HTR-8/SVneo (cell line): Measurements from ENCODE around the gene SMTNL2.
A peak's percentile ranks its signal among the peaks of the same experiment; 100 is the strongest.
"Not testable (repeated sequence)": the region's sequence is repeated elsewhere in the genome, so short reads cannot be mapped to it uniquely, and the experiment has no call there.

Source experiments
- DNase-seq: peaks from one replicate; pipeline ENCODE4 v3.0.0; 2011; ENCODE audit warnings: low spot score, mixed read lengths; ENCODE audit not compliant: insufficient read length
- FAIRE-seq: peaks from 2 replicates; lab custom pipeline; 2011; peaks lifted over from hg19 to GRCh38; lab: Jason Lieb, UNC

Gene SMTNL2

GRCh38 chr17:4559139-4559791 is 25.1 kb upstream of the SMTNL2 start:
- no peak for FAIRE-seq
- DNase-seq, result no peak

DNA sequence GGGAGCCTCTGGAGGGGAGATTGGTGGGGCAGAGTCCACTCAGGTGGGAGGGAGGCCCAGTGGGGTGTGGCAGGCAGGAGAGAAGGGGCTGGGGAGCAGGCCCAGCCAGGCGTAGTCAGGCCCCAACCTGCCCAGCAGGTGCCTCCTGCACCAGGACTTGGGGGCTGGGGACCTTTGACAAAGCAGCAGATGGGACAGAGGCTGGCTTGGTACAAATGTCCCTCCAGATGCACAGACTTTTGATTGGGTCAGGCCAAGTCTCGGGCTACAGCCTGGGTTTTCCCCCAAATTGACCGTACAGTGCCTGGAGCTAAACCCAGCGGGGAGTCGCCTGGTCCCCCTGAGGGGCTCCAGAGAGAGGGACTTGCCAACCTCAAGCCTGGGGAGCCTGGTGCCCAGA is 24.4 kb upstream of the SMTNL2 start:
- FAIRE-seq (no peak), DNase-seq (no peak)

- DNase-seq (no peak), FAIRE-seq (peak; percentile 68)
Observed at GRCh38 chr17:4560421-4560820, 23.9 kb upstream of the SMTNL2 start, which contains the start of gene GGT6. Gene GGT6 (minus strand): TSS chr17:4560577. CDS start chr17:4560521, 56 bp downstream.

- no peak for DNase-seq
Observed at GRCh38 chr17:4560837-4561256, 23.5 kb upstream of the SMTNL2 start.

DNA sequence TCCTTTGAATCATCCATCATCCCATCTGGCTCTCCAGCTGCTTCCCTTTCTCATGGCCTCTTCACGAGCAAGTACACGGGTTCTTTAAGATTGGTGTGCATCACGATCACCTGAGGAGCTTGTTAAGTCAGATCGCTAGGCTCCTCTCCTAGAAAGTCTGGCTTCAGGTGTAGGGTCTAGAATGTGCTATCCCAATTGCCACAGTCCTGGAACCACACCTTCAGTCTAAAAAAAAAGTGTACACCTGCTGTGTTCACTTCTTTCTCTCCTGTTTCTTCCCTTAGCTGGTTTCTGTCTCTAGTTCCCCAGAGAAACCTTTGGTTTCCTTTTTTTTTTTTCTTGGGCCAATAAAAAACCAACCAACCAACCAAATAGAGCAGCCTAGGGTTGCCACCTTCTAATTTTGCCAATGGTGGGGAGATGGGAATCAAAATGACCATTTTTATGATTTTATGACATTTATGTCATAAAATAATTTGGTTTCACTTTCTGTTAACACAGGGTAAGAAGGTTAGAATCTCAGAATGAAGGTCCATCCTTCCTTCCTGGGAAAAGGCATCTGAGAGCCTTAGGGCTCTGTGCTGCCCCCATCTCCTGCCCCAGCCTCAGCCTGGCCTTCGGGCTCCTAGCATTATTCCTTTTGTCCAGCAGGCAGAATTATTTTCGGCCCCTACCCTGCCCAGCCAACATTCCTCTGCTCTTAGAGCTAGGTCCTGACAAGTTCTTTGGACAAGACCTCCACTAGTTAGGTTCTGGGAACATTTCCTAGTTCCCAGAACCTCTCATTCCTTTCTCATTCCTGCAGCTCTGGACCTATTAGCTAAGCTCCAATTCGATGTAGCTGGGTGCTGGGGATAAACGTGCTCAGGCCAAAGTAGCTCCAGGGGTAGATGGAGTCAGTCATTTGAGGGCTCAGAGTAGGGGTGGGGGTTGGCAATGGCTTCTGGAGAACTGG is 22.0 kb upstream of the SMTNL2 start:
- FAIRE-seq (no peak), DNase-seq (no peak)

More at GRCh38 chr17:4560837-4561256, 23.5 kb upstream of the SMTNL2 start:
- FAIRE-seq, result peak; percentile 4

DNA sequence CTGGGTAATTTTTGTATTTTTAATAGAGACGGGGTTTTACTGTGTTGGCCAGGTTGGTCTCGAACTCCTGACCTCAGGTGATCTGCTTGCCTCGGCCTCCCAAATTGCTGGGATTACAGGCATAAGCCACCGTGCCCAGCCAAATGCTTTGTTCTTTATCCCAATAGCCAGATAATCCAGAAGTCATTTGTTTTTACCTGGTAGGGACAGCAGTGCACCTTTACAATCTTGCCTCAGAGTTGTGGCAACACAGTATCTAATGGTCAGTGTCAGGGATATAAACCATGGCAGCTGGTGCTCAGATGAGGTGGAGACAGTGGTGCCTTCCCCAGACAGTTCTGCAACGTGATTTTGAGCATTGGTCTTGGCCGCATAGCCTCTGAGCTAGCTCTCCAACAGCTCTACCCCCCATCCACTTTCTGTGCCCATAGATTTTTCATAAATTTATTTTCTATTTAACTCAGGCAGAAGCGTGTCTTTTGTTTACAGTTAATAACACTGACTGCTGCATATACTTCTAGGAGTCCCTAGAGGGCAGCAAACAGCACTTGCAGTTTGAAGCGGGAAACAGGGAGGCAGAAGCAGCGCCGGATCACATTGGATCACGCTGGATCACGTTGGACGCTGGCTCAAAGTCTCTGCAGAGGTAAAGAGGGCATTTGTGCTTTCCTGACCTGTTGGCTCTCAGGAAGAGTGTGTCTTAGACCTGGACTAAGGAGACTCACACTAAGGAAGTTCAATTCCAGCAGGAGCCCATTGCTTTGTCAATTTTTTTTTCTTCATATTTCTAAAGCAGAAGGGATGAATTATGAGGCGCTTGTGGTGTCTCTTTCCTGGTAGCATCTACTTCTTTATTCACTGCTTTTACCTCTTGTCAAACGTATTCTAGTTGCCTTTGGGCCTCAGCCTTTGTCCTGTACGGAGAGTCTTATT is 18.9 kb upstream of the SMTNL2 start:
- DNase-seq (peak; percentile 84), FAIRE-seq (peak; percentile 86)

- FAIRE-seq (no peak), DNase-seq (peak; percentile 85)
Observed at GRCh38 chr17:4566785-4567184, 17.5 kb upstream of the SMTNL2 start.

- FAIRE-seq (no peak), DNase-seq (no peak)
Observed at GRCh38 chr17:4569591-4569990, 14.7 kb upstream of the SMTNL2 start.

GRCh38 chr17:4572131-4572530 is 12.2 kb upstream of the SMTNL2 start:
- DNase-seq (no peak), FAIRE-seq (no peak)

DNA sequence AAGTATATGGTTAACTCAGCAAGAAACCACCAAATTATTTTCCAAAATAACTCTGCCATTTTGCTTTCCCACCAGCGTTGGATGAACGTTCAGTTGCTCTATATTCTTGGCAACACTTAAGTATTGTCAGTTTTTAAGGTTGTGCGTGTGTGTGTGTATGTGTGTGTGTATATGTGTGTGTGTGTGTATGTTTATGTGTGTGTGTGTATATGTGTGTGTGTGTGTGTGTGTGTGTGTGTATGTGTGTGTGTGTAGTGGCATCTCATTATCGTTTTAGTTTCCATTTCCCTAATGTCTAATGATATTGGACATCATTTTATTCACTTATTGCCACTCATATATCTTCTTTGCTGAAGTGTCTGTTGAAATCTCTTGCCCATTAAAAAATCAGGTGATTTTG is 11.2 kb upstream of the SMTNL2 start:
- no peak for DNase-seq
- FAIRE-seq, result peak; percentile 58

- no peak for FAIRE-seq
Observed at GRCh38 chr17:4573669-4574068, 10.7 kb upstream of the SMTNL2 start.

DNA sequence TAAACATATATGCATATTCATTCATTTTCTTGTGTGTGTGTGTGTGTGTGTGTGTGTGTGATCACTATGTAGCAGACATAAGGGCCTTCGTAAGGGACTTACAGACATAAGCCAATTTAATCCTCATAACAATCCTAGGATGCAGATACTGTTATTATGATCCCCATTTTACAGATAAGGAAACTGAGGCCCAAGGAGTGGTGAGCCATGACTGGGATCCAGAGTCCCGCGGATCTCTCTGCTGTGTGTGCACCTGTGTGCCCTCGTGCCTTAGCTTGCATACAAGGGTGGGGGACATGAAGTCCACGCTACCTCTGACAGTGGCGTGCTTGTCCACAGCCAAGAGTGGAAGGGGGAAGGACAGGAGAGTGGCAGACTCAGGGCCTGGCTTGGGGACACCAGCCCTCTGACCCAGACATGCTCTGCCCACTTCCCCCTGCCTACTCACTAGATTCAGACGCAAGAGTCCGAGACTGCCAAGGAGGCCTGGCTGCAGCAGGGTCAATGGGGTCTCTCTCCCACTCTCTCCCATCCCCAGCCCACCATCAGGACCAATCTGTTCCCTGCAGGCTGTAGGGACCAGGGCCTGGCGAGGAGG is 9.8 kb upstream of the SMTNL2 start:
- DNase-seq (no peak), FAIRE-seq (peak; percentile 26)

More at GRCh38 chr17:4573669-4574068, 10.7 kb upstream of the SMTNL2 start:
- no peak for DNase-seq

- DNase-seq (no peak), FAIRE-seq (no peak)
Observed at GRCh38 chr17:4576161-4576558, 8.2 kb upstream of the SMTNL2 start.

- DNase-seq, result no peak
- no peak for FAIRE-seq
Observed at GRCh38 chr17:4576729-4577322, 7.5 kb upstream of the SMTNL2 start.

GRCh38 chr17:4577386-4577993 is 6.8 kb upstream of the SMTNL2 start:
- FAIRE-seq (no peak), DNase-seq (no peak)

GRCh38 chr17:4578349-4578748 is 6.0 kb upstream of the SMTNL2 start:
- not testable (repeated sequence) for FAIRE-seq, DNase-seq

DNA sequence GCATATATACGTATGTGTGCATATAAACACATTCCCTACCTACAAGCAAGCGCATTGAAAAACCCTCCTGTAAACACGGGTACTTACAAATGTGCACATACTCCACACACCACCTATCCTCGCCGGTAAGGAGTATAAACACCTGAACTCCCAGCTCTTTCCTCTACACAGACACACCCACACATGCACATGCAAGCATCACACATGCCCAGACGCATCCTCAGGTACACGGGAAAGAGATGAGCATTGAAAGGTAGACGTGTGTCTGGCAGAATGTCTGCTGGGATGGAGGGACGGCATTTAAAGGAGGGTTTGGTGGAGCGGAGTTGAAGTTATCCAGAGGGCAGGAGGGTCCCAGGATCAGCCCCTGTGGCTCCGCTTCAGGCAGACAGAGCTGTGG is 4.7 kb upstream of the SMTNL2 start:
- no peak for FAIRE-seq
- DNase-seq, result no peak

GRCh38 chr17:4580291-4580690 is 4.0 kb upstream of the SMTNL2 start:
- DNase-seq, result no peak
- no peak for FAIRE-seq

DNA sequence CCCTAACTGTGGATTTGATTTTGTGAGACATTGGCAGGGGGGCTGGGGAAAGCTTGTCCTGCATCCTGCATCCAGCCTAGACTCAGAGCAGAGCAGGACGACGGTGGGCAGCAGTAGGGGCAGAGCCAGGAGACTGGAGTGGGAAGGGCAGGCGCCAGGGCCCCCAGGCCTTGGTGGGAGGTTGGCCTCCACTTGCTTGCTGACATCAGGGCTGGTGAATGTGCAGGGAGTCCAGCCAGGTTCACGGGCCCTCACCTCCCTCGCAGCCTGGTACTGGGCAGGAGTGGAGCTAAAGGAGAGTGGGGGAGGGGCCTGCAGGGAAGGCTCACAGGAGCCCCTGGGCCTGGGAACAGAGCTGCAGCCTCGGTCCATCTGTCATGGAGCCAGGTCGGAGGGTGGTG is 2.2 kb upstream of the SMTNL2 start:
- FAIRE-seq, result no peak

More for the DNA sequence above, 2.2 kb upstream of the SMTNL2 start:
- DNase-seq, result no peak
